HepG2 (cell line): ENCODE results near the gene TMEM221. TPM values are rescaled to one million over a fixed set of nuclear protein-coding genes. Genes with fewer than 3 reads are reported as not detected.

Experiments
- CREB1 ChIP-seq, 2 experiments: fragments of 450-650 bp in 1 of 2; IDR thresholded peaks; 2 replicates each; pipeline ENCODE4 v1.6.1; 2016 to 2017; ENCODE audit warnings: control low read depth in 1 of 2, mild to moderate bottlenecking in 1 of 2, missing compliant biosample characterization in 1 of 2, missing genetic modification characterization in 1 of 2
- IRX3 ChIP-seq: sonication (generic); formaldehyde crosslinking; IDR thresholded peaks from 2 replicates; pipeline ENCODE4 v1.8.1; 2023; ENCODE audit warnings: mild to moderate bottlenecking, low read depth, missing genetic modification reagents, borderline replicate concordance
- MBD4 ChIP-seq: IDR thresholded peaks from 2 replicates; pipeline ENCODE4 v1.6.1; 2012; ENCODE audit warnings: low read length, inconsistent platforms, borderline replicate concordance
- NONO ChIP-seq, 2 experiments: fragments of 450-650 bp in 1 of 2; sonication (generic) in 1 of 2; formaldehyde crosslinking in 1 of 2; IDR thresholded peaks in 1 of 2; conservative IDR thresholded peaks in 1 of 2; 2 replicates each; pipeline versions ENCODE4 v1.6.1 to v1.8.0; 2017 to 2022; ENCODE audit warnings: mild to moderate bottlenecking in 1 of 2, missing genetic modification reagents in 1 of 2, moderate library complexity in 1 of 2
- PCBP1 ChIP-seq: fragments of 200-400 bp; formaldehyde crosslinking; IDR thresholded peaks from 2 replicates; pipeline ENCODE4 v1.6.1; 2017; ENCODE audit warnings: mild to moderate bottlenecking, low read depth, low read length, borderline replicate concordance
- PRPF4 ChIP-seq: fragments of 200-400 bp; formaldehyde crosslinking; IDR thresholded peaks from 2 replicates; pipeline ENCODE4 v1.6.1; 2016; ENCODE audit warnings: low read length, low read depth; ENCODE audit not compliant: poor library complexity, severe bottlenecking
- REPIN1 ChIP-seq: sonication (generic); formaldehyde crosslinking; IDR thresholded peaks from 2 replicates; pipeline ENCODE4 v1.8.0; 2022; ENCODE audit warnings: missing genetic modification reagents, low read depth, mild to moderate bottlenecking, borderline replicate concordance
- RFX3 ChIP-seq: IDR thresholded peaks from 2 replicates; pipeline ENCODE4 v1.6.1; 2016; ENCODE audit warnings: missing biosample characterization, missing genetic modification reagents
- SP140L ChIP-seq: sonication (generic); formaldehyde crosslinking; IDR thresholded peaks from 2 replicates; pipeline ENCODE4 v1.4.0; 2020; ENCODE audit warnings: missing genetic modification reagents, borderline replicate concordance
- U2AF1 ChIP-seq: fragments of 200-400 bp; formaldehyde crosslinking; optimal IDR thresholded peaks from 2 replicates; pipeline ENCODE3; 2017; ENCODE audit warnings: mild to moderate bottlenecking, low read depth, low read length
- ZIK1 ChIP-seq: sonication (generic); formaldehyde crosslinking; IDR thresholded peaks from 2 replicates; pipeline ENCODE4 v1.5.0; 2020; ENCODE audit warnings: mild to moderate bottlenecking, low read depth, missing genetic modification reagents, borderline replicate concordance
- ZNF230 ChIP-seq: sonication (generic); formaldehyde crosslinking; IDR thresholded peaks from 2 replicates; pipeline ENCODE4 v1.4.0; 2020; ENCODE audit warnings: mild to moderate bottlenecking, missing genetic modification reagents
- ZNF33B ChIP-seq: sonication (generic); formaldehyde crosslinking; IDR thresholded peaks from 2 replicates; pipeline ENCODE4 v1.5.1; 2020; ENCODE audit warnings: mild to moderate bottlenecking, missing genetic modification reagents
- ZNF546 ChIP-seq: sonication (generic); formaldehyde crosslinking; conservative IDR thresholded peaks from 2 replicates; pipeline ENCODE4 v1.8.1; 2023; ENCODE audit warnings: mild to moderate bottlenecking, missing genetic modification reagents
- ZNF569 ChIP-seq: sonication (generic); formaldehyde crosslinking; IDR thresholded peaks from 2 replicates; pipeline ENCODE4 v1.5.0; 2020; ENCODE audit warnings: mild to moderate bottlenecking, missing genetic modification reagents, moderate library complexity, borderline replicate concordance
- ZNF570 ChIP-seq: sonication (generic); formaldehyde crosslinking; IDR thresholded peaks from 2 replicates; pipeline ENCODE4 v1.4.0; 2020; ENCODE audit warnings: mild to moderate bottlenecking, missing genetic modification reagents, borderline replicate concordance
- ZSCAN12 ChIP-seq: sonication (generic); formaldehyde crosslinking; IDR thresholded peaks from 2 replicates; pipeline ENCODE4 v1.9.0; 2021; ENCODE audit warnings: mild to moderate bottlenecking, missing genetic modification reagents
- polyA plus RNA-seq, 8 experiments: library from polyadenylated mRNA; depleted of rRNA in 3 of 8; stranded (reverse) in 7 of 8; unstranded in 1 of 8; fragments of >200 nt; fragmentation: Illumina TruSeq in 4 of 8; extraction: Trizol in 4 of 8; gene quantifications; 2 replicates each; pipeline versions ENCODE4 v1.2.1 to v1.2.3, GENCODE V29; 2011 to 2016; ENCODE audit warnings: low read depth in 4 of 8, missing spikeins in 1 of 8, mixed read lengths in 1 of 8; ENCODE audit not compliant: insufficient read depth in 1 of 8
- total RNA-seq, 5 experiments: library from RNA; depleted of rRNA; stranded (reverse); fragments of >200 nt; fragmentation: Illumina TruSeq; extraction: Trizol; gene quantifications; 2 replicates each; pipeline ENCODE4 v1.2.3, GENCODE V29; 2016; ENCODE audit warnings: low read depth in 1 of 5
- TF ChIP-seq, protein P1 (sequence below): sonication (generic); formaldehyde crosslinking; IDR thresholded peaks from 2 replicates; pipeline ENCODE4 v1.4.0; 2020; ENCODE audit warnings: missing genetic modification reagents
- TF ChIP-seq, protein P2 (sequence below): sonication (generic); formaldehyde crosslinking; IDR thresholded peaks from 2 replicates; pipeline ENCODE4 v1.8.0; 2022; ENCODE audit warnings: missing genetic modification reagents, mild to moderate bottlenecking, inconsistent platforms, borderline replicate concordance
- TF ChIP-seq, protein P3 (sequence below): IDR thresholded peaks from 2 replicates; pipeline ENCODE4 v1.6.1; 2016; ENCODE audit warnings: mild to moderate bottlenecking, missing biosample characterization, missing genetic modification reagents
- TF ChIP-seq, protein P4 (sequence below): IDR thresholded peaks from 2 replicates; pipeline ENCODE4 v1.6.1; 2012; ENCODE audit warnings: low read depth, low read length, improper control_type of control experiment
- TF ChIP-seq, protein P5 (sequence below): sonication (generic); formaldehyde crosslinking; IDR thresholded peaks from 2 replicates; pipeline ENCODE4 v1.4.0; 2020; ENCODE audit warnings: missing genetic modification reagents; ENCODE audit errors: not compliant biosample characterization

The TMEM221 gene
- total and polyA plus RNA-seq, 2 of the 13 experiments (the other 11 are each of a cell fraction or from before 2014, with no cell fraction given), result 0.33 to 0.77 TPM

DNA sequence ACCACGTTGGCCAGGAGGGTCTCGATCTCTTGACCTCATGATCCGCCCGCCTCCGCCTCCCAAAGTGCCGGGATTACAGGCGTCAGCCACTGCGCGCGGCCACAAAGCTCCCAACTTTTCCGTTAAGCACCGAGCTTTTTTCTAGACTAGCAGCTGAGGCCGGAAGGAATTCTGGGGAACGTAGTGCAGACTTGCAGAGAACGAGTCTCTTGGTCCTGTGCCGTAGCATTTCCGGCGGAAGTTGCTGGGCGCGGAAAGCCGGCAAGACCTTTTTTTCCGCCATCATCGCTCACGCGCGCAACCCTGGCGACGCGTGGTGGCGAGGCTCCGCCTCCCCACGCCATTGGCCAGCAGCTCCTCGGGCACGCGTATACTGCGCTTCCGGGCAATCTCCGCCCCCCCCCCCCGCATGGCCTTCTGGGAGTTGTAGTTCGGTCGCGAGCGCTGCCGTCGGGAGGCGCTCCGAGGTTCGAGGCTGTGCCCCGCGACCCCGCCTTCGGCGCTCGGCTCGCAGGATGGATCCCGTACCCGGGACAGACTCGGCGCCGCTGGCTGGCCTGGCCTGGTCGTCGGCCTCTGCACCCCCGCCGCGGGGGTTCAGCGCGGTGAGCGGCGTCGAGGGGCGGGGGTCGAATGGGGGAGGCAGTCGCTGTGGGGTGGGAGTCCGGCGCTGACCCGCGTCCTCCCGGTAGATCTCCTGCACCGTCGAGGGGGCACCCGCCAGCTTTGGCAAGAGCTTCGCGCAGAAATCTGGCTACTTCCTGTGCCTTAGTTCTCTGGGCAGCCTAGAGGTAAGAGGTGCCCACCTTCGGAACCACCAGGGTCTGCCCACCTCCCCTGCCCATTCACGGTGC, 28.6 kb downstream of the TMEM221 start, which contains the start of gene MVB12A (continued):
- TF ChIP-seq, protein P1, sequence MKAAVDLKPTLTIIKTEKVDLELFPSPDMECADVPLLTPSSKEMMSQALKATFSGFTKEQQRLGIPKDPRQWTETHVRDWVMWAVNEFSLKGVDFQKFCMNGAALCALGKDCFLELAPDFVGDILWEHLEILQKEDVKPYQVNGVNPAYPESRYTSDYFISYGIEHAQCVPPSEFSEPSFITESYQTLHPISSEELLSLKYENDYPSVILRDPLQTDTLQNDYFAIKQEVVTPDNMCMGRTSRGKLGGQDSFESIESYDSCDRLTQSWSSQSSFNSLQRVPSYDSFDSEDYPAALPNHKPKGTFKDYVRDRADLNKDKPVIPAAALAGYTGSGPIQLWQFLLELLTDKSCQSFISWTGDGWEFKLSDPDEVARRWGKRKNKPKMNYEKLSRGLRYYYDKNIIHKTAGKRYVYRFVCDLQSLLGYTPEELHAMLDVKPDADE (CRISPR knock-in tag), result no peak
- TF ChIP-seq U2AF1, result no peak
- peak; percentile 36; the same call in 1 of the 2 replicates for TF ChIP-seq REPIN1
- no peak for TF ChIP-seq MBD4
- TF ChIP-seq NONO (IDR thresholded peaks at IDR 0.05), result no peak
- peak; percentile 84 for TF ChIP-seq NONO (CRISPR knock-in tag; conservative IDR thresholded peaks at IDR 0.05)
- TF ChIP-seq, protein P2, sequence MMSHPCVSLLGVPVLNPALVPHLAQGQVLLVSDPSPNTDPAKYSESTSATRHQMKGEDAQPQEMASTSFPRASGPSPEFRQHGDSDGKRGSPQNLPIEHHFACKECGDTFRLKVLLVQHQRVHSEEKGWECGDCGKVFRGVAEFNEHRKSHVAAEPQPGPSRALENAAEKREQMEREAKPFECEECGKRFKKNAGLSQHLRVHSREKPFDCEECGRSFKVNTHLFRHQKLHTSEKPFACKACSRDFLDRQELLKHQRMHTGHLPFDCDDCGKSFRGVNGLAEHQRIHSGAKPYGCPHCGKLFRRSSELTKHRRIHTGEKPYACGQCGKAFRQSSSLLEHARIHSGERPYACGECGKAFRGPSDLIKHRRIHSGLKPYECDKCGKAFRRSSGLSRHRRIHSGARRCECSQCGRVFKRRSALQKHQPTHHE (CRISPR knock-in tag), result 0 out of 2 replicates have a peak, but pooled peaks have one; percentile 65
- no peak for TF ChIP-seq ZNF546
- peak; percentile 90 for TF ChIP-seq CREB1 (IDR thresholded peaks at IDR 0.05)
- TF ChIP-seq CREB1 (CRISPR knock-in tag; IDR thresholded peaks at IDR 0.05), result peak; percentile 88
- no peak for TF ChIP-seq ZSCAN12 (CRISPR knock-in tag)
- 0 out of 2 replicates have a peak, but pooled peaks have one; percentile 56 for TF ChIP-seq IRX3
- 0 out of 2 replicates have a peak, but pooled peaks have one; percentile 17 for TF ChIP-seq ZNF570 (CRISPR knock-in tag)
- no peak for TF ChIP-seq SP140L
- peak; percentile 41; the same call in 1 of the 2 replicates for TF ChIP-seq RFX3 (CRISPR knock-in tag)
- no peak for TF ChIP-seq ZNF569 (CRISPR knock-in tag)
- TF ChIP-seq ZNF230 (CRISPR knock-in tag), result peak; percentile 83
- TF ChIP-seq, protein P3, sequence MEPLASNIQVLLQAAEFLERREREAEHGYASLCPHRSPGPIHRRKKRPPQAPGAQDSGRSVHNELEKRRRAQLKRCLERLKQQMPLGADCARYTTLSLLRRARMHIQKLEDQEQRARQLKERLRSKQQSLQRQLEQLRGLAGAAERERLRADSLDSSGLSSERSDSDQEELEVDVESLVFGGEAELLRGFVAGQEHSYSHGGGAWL (CRISPR knock-in tag), result peak; percentile 58; the same call in 1 of the 2 replicates
- no peak for TF ChIP-seq PRPF4
- TF ChIP-seq ZIK1 (CRISPR knock-in tag), result peak; percentile 18; the same call in 1 of the 2 replicates
- no peak for TF ChIP-seq ZNF33B (CRISPR knock-in tag)
- TF ChIP-seq PCBP1, result peak; percentile 65; the same call in 1 of the 2 replicates
- TF ChIP-seq, protein P4, sequence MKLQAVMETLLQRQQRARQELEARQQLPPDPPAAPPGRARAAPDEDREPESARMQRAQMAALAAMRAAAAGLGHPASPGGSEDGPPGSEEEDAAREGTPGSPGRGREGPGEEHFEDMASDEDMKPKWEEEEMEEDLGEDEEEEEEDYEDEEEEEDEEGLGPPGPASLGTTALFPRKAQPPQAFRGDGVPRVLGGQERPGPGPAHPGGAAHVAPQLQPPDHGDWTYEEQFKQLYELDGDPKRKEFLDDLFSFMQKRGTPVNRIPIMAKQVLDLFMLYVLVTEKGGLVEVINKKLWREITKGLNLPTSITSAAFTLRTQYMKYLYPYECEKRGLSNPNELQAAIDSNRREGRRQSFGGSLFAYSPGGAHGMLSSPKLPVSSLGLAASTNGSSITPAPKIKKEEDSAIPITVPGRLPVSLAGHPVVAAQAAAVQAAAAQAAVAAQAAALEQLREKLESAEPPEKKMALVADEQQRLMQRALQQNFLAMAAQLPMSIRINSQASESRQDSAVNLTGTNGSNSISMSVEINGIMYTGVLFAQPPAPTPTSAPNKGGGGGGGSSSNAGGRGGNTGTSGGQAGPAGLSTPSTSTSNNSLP, result no peak
- TF ChIP-seq, protein P5, sequence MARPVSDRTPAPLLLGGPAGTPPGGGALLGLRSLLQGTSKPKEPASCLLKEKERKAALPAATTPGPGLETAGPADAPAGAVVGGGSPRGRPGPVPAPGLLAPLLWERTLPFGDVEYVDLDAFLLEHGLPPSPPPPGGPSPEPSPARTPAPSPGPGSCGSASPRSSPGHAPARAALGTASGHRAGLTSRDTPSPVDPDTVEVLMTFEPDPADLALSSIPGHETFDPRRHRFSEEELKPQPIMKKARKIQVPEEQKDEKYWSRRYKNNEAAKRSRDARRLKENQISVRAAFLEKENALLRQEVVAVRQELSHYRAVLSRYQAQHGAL (CRISPR knock-in tag), result peak; percentile 41
